Activated naive CD8-positive, alpha-beta T cell treated with anti-CD3 and anti-CD28 coated beads, Interleukin-2, amount 50 U/mL, for 16 hours (primary cell): Measurements from ENCODE around the gene ZFAND3.

Experiments
- DNase-seq: peaks from one replicate; pipeline ENCODE4 v3.0.0-alpha.2; 2020; ENCODE audit warnings: low read depth, low spot score

Gene ZFAND3

GRCh38 chr6:37894585-37894984 is 75.1 kb downstream of the ZFAND3 start:
- no peak for DNase-seq

- DNase-seq: no peak
Observed at GRCh38 chr6:37897321-37897720, 77.8 kb downstream of the ZFAND3 start.

DNA sequence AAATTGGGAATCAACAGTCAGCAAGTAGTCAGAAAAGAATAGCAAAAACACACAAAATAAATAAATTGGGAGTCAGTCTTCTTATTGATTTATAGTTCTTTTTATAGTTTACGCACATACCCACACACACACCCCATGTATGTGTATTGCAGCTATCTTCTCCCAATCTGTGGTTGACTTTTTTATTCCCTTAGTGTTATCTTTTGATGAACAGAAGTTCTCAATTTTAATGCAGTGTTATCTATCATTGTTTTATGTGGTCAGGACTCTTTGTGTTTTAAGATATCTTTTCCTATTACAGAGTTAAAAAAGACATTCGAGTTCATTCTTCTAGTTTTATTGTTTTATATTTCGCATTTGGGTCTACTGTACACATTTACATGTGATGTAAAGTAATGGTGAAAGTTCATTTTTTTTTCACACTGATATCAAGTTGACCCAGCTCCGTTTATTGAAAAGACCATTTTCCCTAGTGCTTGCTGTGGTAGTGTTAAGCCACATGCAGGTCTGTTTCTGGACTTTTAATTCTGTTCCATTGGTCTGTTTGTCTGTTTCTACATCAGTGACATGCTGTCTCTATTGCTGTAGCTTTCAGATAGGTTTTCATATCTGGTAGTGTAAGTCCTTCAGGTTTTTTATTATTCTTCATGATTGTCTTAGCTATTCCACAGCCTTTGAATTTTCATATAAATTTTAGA is 78.4 kb downstream of the ZFAND3 start:
- DNase-seq: no peak

GRCh38 chr6:37903351-37904340 is 84.1 kb downstream of the ZFAND3 start:
- no peak for DNase-seq

GRCh38 chr6:37904590-37904989 is 85.1 kb downstream of the ZFAND3 start:
- no peak for DNase-seq

DNA sequence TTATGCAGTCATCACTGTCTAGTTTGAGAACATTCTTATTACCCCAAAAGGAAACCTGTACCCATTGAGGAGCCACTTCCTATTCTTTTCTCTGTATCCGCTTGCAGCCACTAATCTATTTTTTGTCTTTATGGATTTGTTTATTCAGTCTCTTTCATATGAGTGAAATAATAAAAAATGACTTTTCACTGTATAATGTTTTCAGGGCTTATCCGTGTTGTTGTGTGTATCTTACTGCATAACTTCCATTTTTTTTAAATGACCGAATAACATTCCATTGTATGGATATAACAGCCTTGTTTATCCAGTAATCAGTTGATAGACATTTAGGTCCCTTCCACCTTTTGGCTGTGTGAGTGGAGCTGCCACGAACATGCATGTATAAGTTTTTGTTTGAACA is 86.6 kb downstream of the ZFAND3 start:
- DNase-seq: no peak

- no peak for DNase-seq
Observed at GRCh38 chr6:37910998-37911397, 91.5 kb downstream of the ZFAND3 start.

DNA sequence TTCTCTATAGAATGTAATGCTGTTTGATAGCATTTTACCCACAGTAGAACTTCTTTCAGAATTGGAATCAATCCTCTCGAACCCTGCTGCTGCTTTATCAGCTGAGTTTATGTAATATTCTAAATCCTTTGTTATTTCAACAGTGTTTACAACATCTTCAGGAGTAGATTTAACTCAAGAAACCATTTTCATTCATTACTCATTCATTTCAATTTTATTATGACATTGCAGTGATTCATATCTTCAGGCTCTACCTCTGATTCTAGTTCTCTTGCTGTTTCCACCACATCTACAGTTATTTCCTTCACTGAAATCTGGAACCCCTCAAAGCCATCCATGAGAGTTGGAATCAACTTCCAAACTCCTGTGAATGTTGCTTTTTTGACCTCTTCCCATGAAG is 93.7 kb downstream of the ZFAND3 start:
- no peak for DNase-seq

- DNase-seq: no peak
Observed at GRCh38 chr6:37915463-37915862, 95.9 kb downstream of the ZFAND3 start.

DNA sequence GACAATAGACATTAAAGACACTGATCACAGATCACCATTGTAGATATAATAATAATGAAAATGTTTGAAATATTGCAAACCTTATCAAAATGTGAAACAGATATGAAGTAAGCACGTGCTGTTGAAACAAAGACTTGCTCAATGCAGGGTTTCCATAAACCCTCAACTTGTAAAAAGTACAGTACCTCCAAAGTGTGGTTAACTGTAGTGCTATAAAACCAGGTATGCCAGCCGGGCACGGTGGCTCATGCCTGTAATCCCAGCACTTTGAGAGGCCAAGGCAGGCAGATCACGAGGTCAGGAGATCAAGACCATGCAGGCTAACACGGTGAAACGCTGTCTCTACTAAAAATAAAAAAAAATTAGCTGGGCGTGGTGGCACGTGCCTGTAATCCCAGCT is 96.6 kb downstream of the ZFAND3 start:
- no peak for DNase-seq

GRCh38 chr6:37916675-37917074 is 97.1 kb downstream of the ZFAND3 start:
- no peak for DNase-seq

DNA sequence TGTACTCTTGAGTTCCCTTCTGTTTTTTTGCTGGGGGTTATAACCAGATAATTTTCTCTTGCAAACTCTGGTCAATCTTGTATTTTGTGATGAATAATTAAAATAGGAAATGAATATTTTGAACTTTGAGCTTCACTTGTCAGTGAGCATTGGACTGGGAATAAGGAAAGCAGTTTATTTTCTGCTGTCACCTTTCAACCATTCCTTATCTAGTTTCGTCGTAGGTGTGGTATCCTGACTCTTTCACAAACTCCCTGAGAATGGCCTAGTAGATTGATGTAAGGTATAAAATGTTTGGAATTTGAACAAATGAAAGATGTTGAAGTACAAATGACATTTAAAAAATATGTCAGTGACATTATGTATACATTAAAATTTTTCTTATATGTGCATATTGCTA is 98.0 kb downstream of the ZFAND3 start:
- DNase-seq: no peak

- no peak for DNase-seq
Observed at GRCh38 chr6:37919417-37920157, 100.1 kb downstream of the ZFAND3 start.

GRCh38 chr6:37920667-37921066 is 101.1 kb downstream of the ZFAND3 start:
- no peak for DNase-seq

GRCh38 chr6:37922563-37922962 is 103.0 kb downstream of the ZFAND3 start:
- no peak for DNase-seq

- no peak for DNase-seq
Observed at GRCh38 chr6:37923514-37923913, 104.0 kb downstream of the ZFAND3 start.

- DNase-seq: no peak
Observed at GRCh38 chr6:37926661-37927060, 107.1 kb downstream of the ZFAND3 start.

DNA sequence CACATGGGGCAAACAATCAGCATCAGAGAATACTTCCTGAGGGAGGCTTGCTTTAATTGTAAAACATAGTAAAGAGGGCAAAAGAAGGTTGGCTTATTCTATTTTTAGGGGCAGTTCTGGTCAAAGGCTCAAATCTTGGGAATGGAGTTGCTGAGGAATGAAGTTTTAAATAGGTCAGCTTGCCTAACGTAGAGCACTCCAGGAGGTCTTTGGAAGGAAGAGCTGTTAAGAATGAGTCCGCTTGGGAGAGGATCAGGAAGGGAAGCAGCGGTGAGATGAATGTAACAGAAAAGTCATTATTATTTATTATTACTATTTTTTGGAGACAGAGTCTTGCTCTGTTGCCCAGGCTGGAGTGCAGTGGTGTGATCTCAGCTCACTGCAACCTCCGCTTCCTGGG is 108.7 kb downstream of the ZFAND3 start:
- no peak for DNase-seq

GRCh38 chr6:37930288-37930971 is 110.9 kb downstream of the ZFAND3 start:
- DNase-seq: no peak

GRCh38 chr6:37931066-37931465 is 111.5 kb downstream of the ZFAND3 start:
- DNase-seq: no peak

DNA sequence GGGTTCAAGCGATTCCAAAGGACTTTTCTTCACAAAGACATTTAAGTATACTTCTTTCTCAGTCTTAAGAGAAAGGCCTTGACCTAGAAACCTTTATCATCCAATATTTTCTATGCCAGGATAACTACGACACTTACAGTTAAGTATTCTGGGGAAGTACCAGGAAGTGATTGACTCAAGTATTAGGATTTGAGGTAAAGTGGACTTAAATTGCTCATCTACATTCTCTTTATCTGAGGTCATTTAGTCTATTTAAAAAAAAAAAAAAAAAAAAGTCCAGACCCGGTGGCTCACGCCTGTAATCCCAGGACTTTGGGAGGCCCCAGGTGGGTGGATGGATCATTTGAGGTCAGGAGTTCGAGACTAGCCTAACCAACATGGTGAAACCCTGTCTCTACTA is 114.7 kb downstream of the ZFAND3 start:
- no peak for DNase-seq

GRCh38 chr6:37936150-37936549 is 116.6 kb downstream of the ZFAND3 start:
- DNase-seq: no peak
